ENCODE results near the gene STAB2. TPM values are rescaled to one million over a fixed set of nuclear protein-coding genes. Genes with fewer than 3 reads are reported as not detected.

Gene STAB2
- total and polyA plus RNA-seq, 2 of the 8 experiments (the other 6 are each of a cell fraction or from before 2014, with no cell fraction given): not detected

GRCh38 chr12:103705098-103705497, 118.0 kb downstream of the STAB2 start:
- H3K4me2 ChIP-seq (ENCODE audit: insufficient read depth in 1 of 2, low read depth in 2 of 2, low read length in 2 of 2): no peak overlapping the region
- CTCF ChIA-PET (ENCODE audit: partially characterized antibody): interaction anchor here (0.6 to 2.2 kb wide), 7 partner anchors 8 to 72 kb away, joined by 3 to 13 read pairs (median 5); no protein-coding TSS in a partner anchor
- 88% methylated on average over 2 of the region's 2 CpGs; no CpG with 5 or more reads in 1 of the 2 experiments for WGBS, 2 experiments (ENCODE audit: extremely low coverage in 1 of 2, insufficient coverage in 1 of 2, insufficient read length in 1 of 2, insufficient replicate concordance in 2 of 2, low coverage in 1 of 2, low lambda C conversion rate in 2 of 2, missing lambda C conversion rate in 1 of 2)
- no peaks in the 10 kb centered on the region for H4K20me1 ChIP-seq (replicated peaks in 1 of 2; ENCODE audit: control insufficient read depth in 1 of 2, insufficient read depth in 2 of 2, low read length in 2 of 2)
- H3K4me1 ChIP-seq (replicated peaks in 1 of 4; ENCODE audit: control insufficient read depth in 3 of 4, insufficient read depth in 4 of 4, low read length in 3 of 4): no peaks in the 10 kb centered on the region
- no peaks in the 10 kb centered on the region for H3K79me2 ChIP-seq (ENCODE audit: control insufficient read depth in 1 of 2, insufficient read depth in 2 of 2, low read length in 2 of 2)
- TF ChIP-seq CEBPB (IDR thresholded peaks at IDR 0.05; ENCODE audit: low read depth, low read length): no peak
- TF ChIP-seq RNF2 (IDR thresholded peaks at IDR 0.05; ENCODE audit: borderline replicate concordance, low read depth, low read length, missing control alignments, poor library complexity, severe bottlenecking): no peak
- no peak for TF ChIP-seq TAF1 (IDR thresholded peaks at IDR 0.05; ENCODE audit: low read depth, low read length)
- no peak for TF ChIP-seq HDAC2 (IDR thresholded peaks at IDR 0.05; ENCODE audit: borderline replicate concordance in 1 of 2, low read depth in 2 of 2, low read length in 2 of 2)
- no peak for TF ChIP-seq SIX5 (IDR thresholded peaks at IDR 0.05; ENCODE audit: low read depth, low read length)
- TF ChIP-seq FOSL1 (IDR thresholded peaks at IDR 0.05; ENCODE audit: insufficient read depth, low read depth, low read length): no peak
- no peak overlapping the region for H2BK15ac ChIP-seq (ENCODE audit: low read length)
- no peaks in the 10 kb centered on the region for H3K9me3 ChIP-seq (ENCODE audit: insufficient read depth in 2 of 2, low read depth in 1 of 2, low read length in 1 of 2)
- FAIRE-seq (no peak), DNase-seq (ENCODE audit: low read depth in 1 of 2, low spot score in 2 of 2) (no peak)
- no peak overlapping the region for H3K14ac ChIP-seq (ENCODE audit: insufficient read length)
- H3K23me2 ChIP-seq (ENCODE audit: low read depth, low read length): peaks cover 2% of the 10 kb centered on the region; the same call in 1 of the 2 replicates
- no peak overlapping the region for H4K5ac ChIP-seq (ENCODE audit: insufficient read length, low read depth, low read length)
- H4K91ac ChIP-seq (replicated peaks; ENCODE audit: insufficient read length, low read length): no peak overlapping the region
- no peak overlapping the region for H3K56ac ChIP-seq (replicated peaks; ENCODE audit: insufficient read length, low read depth, low read length)
- POLR2A ChIA-PET (ENCODE audit: partially characterized antibody): no interaction called here
- no peaks in the 10 kb centered on the region for H3K36me3 ChIP-seq (ENCODE audit: control insufficient read depth in 2 of 4, insufficient read depth in 4 of 4, low read length in 3 of 4)
- no peak overlapping the region for H2BK120ac ChIP-seq (replicated peaks; ENCODE audit: low read depth, low read length)
- no peak overlapping the region for H2AK5ac ChIP-seq (ENCODE audit: low read depth, low read length)
- H3K4me3 ChIP-seq (ENCODE audit: extremely low read depth in 1 of 4, insufficient read depth in 2 of 4, low read depth in 3 of 4, low read length in 4 of 4): no peak overlapping the region
- H3K9ac ChIP-seq (replicated peaks in 1 of 4; ENCODE audit: extremely low read depth in 1 of 4, low read depth in 3 of 4, low read length in 3 of 4): no peak overlapping the region
- no peaks in the 10 kb centered on the region for H3K27me3 ChIP-seq (replicated peaks in 1 of 4; ENCODE audit: control insufficient read depth in 3 of 4, extremely low read depth in 1 of 4, insufficient read depth in 3 of 4, low read length in 3 of 4)
- H3K79me1 ChIP-seq (ENCODE audit: low read depth, low read length): no peaks in the 10 kb centered on the region
- no peak overlapping the region for H4K8ac ChIP-seq (ENCODE audit: extremely low read depth, insufficient read depth, low read length)
- H3K23ac ChIP-seq (ENCODE audit: insufficient read length): no peak overlapping the region
- no peak overlapping the region for H3K27ac ChIP-seq (ENCODE audit: low read depth, low read length)
- no peak overlapping the region for H2BK20ac ChIP-seq (ENCODE audit: low read length)
- no peak overlapping the region for H2BK12ac ChIP-seq (ENCODE audit: low read depth, low read length)
- H2AFZ ChIP-seq (ENCODE audit: low read length): no peak overlapping the region
- no peak overlapping the region for H3K18ac ChIP-seq (ENCODE audit: extremely low read depth, low read length)
- H3K4ac ChIP-seq (replicated peaks; ENCODE audit: insufficient read length, low read depth, low read length): no peak overlapping the region
- no peak overlapping the region for H2BK5ac ChIP-seq (ENCODE audit: low read depth, low read length)
